Natural killer cell (primary cell): ENCODE data around the gene AGPAT2. TPM values are rescaled to one million over a fixed set of nuclear protein-coding genes. Genes with fewer than 3 reads are reported as not detected.

Experiments used
- ATAC-seq, 3 donors: fragments of 150-1000 bp in 2 of 3; fragments of 200-7000 bp in 1 of 3; cut with Tn5 transposase; 1 replicate in 1 of 3; 2 replicates in 2 of 3; pipeline ENCODE4 v1.10.0; 2021; ENCODE audit warnings: mild to moderate bottlenecking in 2 of 3, moderate library complexity in 2 of 3
- DNase-seq, 2 donors: peaks; one replicate each; pipeline versions ENCODE4 v3.0.0 to v3.0.0-alpha.2; 2013 to 2021; ENCODE audit warnings: mixed read lengths in 1 of 2
- H3K27ac ChIP-seq: one replicate; pipeline ENCODE4 v1.5.1; 2013; ENCODE audit warnings: mild to moderate bottlenecking, low read length
- H3K27me3 ChIP-seq: one replicate; pipeline ENCODE4 v1.6.1; 2013; ENCODE audit warnings: low read length; ENCODE audit not compliant: control insufficient read depth, insufficient read depth
- H3K36me3 ChIP-seq: one replicate; pipeline ENCODE4 v1.6.1; 2013; ENCODE audit warnings: low read length; ENCODE audit not compliant: control insufficient read depth, insufficient read depth
- H3K4me1 ChIP-seq: one replicate; pipeline ENCODE4 v1.6.1; 2013; ENCODE audit warnings: low read length; ENCODE audit not compliant: control insufficient read depth, insufficient read depth
- H3K4me3 ChIP-seq: one replicate; pipeline ENCODE4 v1.5.1; 2013; ENCODE audit warnings: low read length
- H3K9me3 ChIP-seq: one replicate; pipeline ENCODE4 v1.6.1; 2013; ENCODE audit warnings: low read length; ENCODE audit not compliant: control insufficient read depth, insufficient read depth
- H3K27ac Mint-ChIP-seq, 2 donors: one replicate each; pipeline ENCODE4 v1.8.0; 2022; ENCODE audit warnings: mild to moderate bottlenecking in 2 of 2, mixed read lengths in 2 of 2, moderate library complexity in 1 of 2
- H3K27me3 Mint-ChIP-seq, 2 donors: one replicate each; pipeline ENCODE4 v1.8.0; 2022; ENCODE audit warnings: low read depth in 2 of 2, mixed read lengths in 2 of 2
- H3K36me3 Mint-ChIP-seq: one replicate; pipeline ENCODE4 v1.8.0; 2022; ENCODE audit warnings: mixed read lengths
- H3K4me1 Mint-ChIP-seq, 2 donors: one replicate each; pipeline ENCODE4 v1.8.0; 2022; ENCODE audit warnings: mixed read lengths in 2 of 2
- H3K4me3 Mint-ChIP-seq: one replicate; pipeline ENCODE4 v1.8.0; 2022; ENCODE audit warnings: mild to moderate bottlenecking, moderate library complexity, mixed read lengths
- H3K9me3 Mint-ChIP-seq, 2 donors: one replicate each; pipeline ENCODE4 v1.8.0; 2022; ENCODE audit warnings: mixed read lengths in 2 of 2
- CTCF ChIP-seq: fragments of 200-600 bp; IDR thresholded peaks from one replicate; pipeline ENCODE4 v1.8.0; 2022; ENCODE audit warnings: antibody characterized with exemption
- WGBS: methylation state at CpG from one replicate; pipeline ENCODE4 v1.1.7; 2013; ENCODE audit warnings: missing lambda C conversion rate; ENCODE audit not compliant: insufficient coverage; 5-methylcytosine and 5-hydroxymethylcytosine counted together
- intact Hi-C: fragments of 100-400 bp; cut with micrococcal nuclease; formaldehyde crosslinking; loops from one replicate; pipeline ENCODE4 v1.14.2; 2022
- total RNA-seq, 4 donors: library from RNA; stranded (reverse); fragments of 120-200 nt in 1 of 4; gene quantifications; one replicate each; pipeline versions ENCODE4 v1.2.3 to v1.2.4, GENCODE V29; 2013 to 2022

The AGPAT2 gene
- total RNA-seq, 3 donors from 2014 or later (not counting 1 experiment from before 2014, with no cell fraction given) = 10.3 to 19.4 (median 12.0) TPM

- Histone ChIP-seq H3K36me3 (no peaks in the 10 kb centered on the region), H3K4me3 (no peak overlapping the region), H3K4me1 (peaks cover 12% of the 10 kb centered on the region), H3K9me3 (no peaks in the 10 kb centered on the region), H3K27me3 (peaks cover 25% of the 10 kb centered on the region), H3K27ac (no peak overlapping the region)
- no peaks in the 10 kb centered on the region for H3K36me3 Mint-ChIP-seq
- peaks cover 0 to 13% of the 10 kb centered on the region in 2 donors for H3K4me1 Mint-ChIP-seq
- no peaks in the 10 kb centered on the region for H3K9me3 Mint-ChIP-seq
- H3K27me3 Mint-ChIP-seq = peaks cover 0 to 10% of the 10 kb centered on the region in 2 donors
- H3K4me3 Mint-ChIP-seq = no peak overlapping the region
- WGBS = 78% methylated on average over 40 of the region's 40 CpGs
- H3K27ac Mint-ChIP-seq = no peak overlapping the region
- no peak for ATAC-seq
- TF ChIP-seq CTCF = no peak
- intact Hi-C loops = no loop called here
- no peak for DNase-seq
Measured at GRCh38 chr9:136667940-136668760, 19.1 kb downstream of the AGPAT2 start.

- Histone ChIP-seq H3K27ac (no peak overlapping the region), H3K9me3 (no peaks in the 10 kb centered on the region), H3K36me3 (no peaks in the 10 kb centered on the region), H3K4me1 (peaks cover 12% of the 10 kb centered on the region), H3K27me3 (peaks cover 31% of the 10 kb centered on the region), H3K4me3 (no peak overlapping the region)
- no peak for TF ChIP-seq CTCF
- Mint-ChIP-seq H3K27ac (no peak overlapping the region), H3K9me3 (no peaks in the 10 kb centered on the region), H3K4me1 (peaks cover 0 to 13% of the 10 kb centered on the region in 2 donors), H3K27me3 (peaks cover 0 to 10% of the 10 kb centered on the region in 2 donors), H3K4me3 (no peak overlapping the region), H3K36me3 (no peaks in the 10 kb centered on the region)
- DNase-seq (no peak), ATAC-seq (no peak)
- WGBS = 83% methylated on average over 21 of the region's 21 CpGs
- intact Hi-C loops = no loop called here
Measured at GRCh38 chr9:136667214-136667939, 19.9 kb downstream of the AGPAT2 start.

GRCh38 chr9:136666372-136667213 lies 20.7 kb downstream of the AGPAT2 start:
- Histone ChIP-seq H3K27me3 (peaks cover 32% of the 10 kb centered on the region), H3K4me1 (peaks cover 12% of the 10 kb centered on the region), H3K9me3 (no peaks in the 10 kb centered on the region), H3K4me3 (no peak overlapping the region), H3K27ac (no peak overlapping the region), H3K36me3 (no peaks in the 10 kb centered on the region)
- intact Hi-C loops = no loop called here
- Mint-ChIP-seq H3K4me3 (peak overlapping the region; percentile 73), H3K9me3 (no peaks in the 10 kb centered on the region), H3K4me1 (peaks cover 0 to 13% of the 10 kb centered on the region in 2 donors), H3K36me3 (no peaks in the 10 kb centered on the region), H3K27ac (no peak overlapping the region), H3K27me3 (peaks cover 0 to 10% of the 10 kb centered on the region in 2 donors)
- ATAC-seq (peak in 1 of 3 donors; percentile 11), DNase-seq (no peak)
- 31% methylated on average over 35 of the region's 35 CpGs for WGBS
- no peak for TF ChIP-seq CTCF
